Adrenal gland (tissue), 12 donors: ENCODE measurements around the gene TLE3. TPM values are rescaled to one million over a fixed set of nuclear protein-coding genes. Genes with fewer than 3 reads are reported as not detected.
A peak's percentile ranks its signal among the peaks of the same experiment; 100 is the strongest.

ENCODE experiments used
- DNase-seq, 7 donors: peaks; one replicate each; pipeline ENCODE4 v3.0.0-alpha.2; 2019 to 2020
- H3K27ac ChIP-seq, 5 donors: fragments of 200-600 bp; sonication (generic) in 4 of 5; 1 replicate in 3 of 5; 2 replicates in 2 of 5; pipeline versions ENCODE4 v1.5.1 to v1.8.0; 2016 to 2020; ENCODE audit warnings: mild to moderate bottlenecking in 1 of 5
- H3K27me3 ChIP-seq: fragments of 200-600 bp; 2 replicates; pipeline ENCODE4 v1.8.0; 2021
- H3K36me3 ChIP-seq, 2 donors: fragments of 200-600 bp; replicated peaks in 1 of 2; 1 replicate in 1 of 2; 2 replicates in 1 of 2; pipeline versions ENCODE4 v1.5.1 to v1.8.0; 2018 to 2022
- H3K4me1 ChIP-seq, 2 donors: fragments of 200-600 bp; replicated peaks in 1 of 2; 1 replicate in 1 of 2; 2 replicates in 1 of 2; pipeline versions ENCODE4 v1.5.1 to v1.8.0; 2018 to 2021
- H3K4me3 ChIP-seq, 4 donors: fragments of 200-600 bp; sonication (generic) in 3 of 4; one replicate each; pipeline ENCODE4 v1.5.1; 2016 to 2018
- H3K9me3 ChIP-seq, 3 donors: fragments of 200-600 bp; sonication (generic) in 1 of 3; replicated peaks in 1 of 3; 1 replicate in 2 of 3; 2 replicates in 1 of 3; pipeline versions ENCODE4 v1.5.1 to v1.8.0; 2016 to 2021
- POLR2A ChIP-seq, 2 donors: fragments of 450-650 bp; IDR thresholded peaks; one replicate each; pipeline ENCODE4 v1.6.1; 2017; ENCODE audit warnings: antibody characterized with exemption in 2 of 2, mild to moderate bottlenecking in 2 of 2, moderate library complexity in 1 of 2
- WGBS, 4 donors: extraction: QIAGEN DNeasy Blood & Tissue Kit in 2 of 4; methylation state at CpG; one replicate each; pipeline versions ENCODE4 v1.1.5 to v1.1.7; 2013 to 2017; 5-methylcytosine and 5-hydroxymethylcytosine counted together
- intact Hi-C, 2 donors: fragments of 100-400 bp; cut with DNase I; formaldehyde crosslinking; loops; one replicate each; pipeline versions ENCODE4 v1.14.1 to v1.15.0; 2022 to 2023
- polyA plus RNA-seq, 3 donors: library from polyadenylated mRNA; stranded (reverse); fragments of 200-250 nt in 2 of 3; fragments of 350-450 nt in 1 of 3; fragmentation: Illumina TruSeq in 1 of 3; extraction: RNeasy Lipid Tissue Mini Kit (QIAGEN cat#74804) in 1 of 3; gene quantifications; one replicate each; pipeline ENCODE4 v1.2.3, GENCODE V29; 2013 to 2014
- total RNA-seq, 9 donors: library from RNA; depleted of rRNA in 4 of 9; stranded (reverse); fragments of >200 nt in 4 of 9; fragments of 120-200 nt in 1 of 9; fragmentation: NEBNext Ultra II Directional in 1 of 9; extraction: Animal tissue kit (Norgen Biotek cat#: 25700) in 1 of 9; gene quantifications; one replicate each; pipeline versions ENCODE4 v1.1.0 to v1.2.4, GENCODE V29; 2013 to 2023
- TF ChIP-seq, protein P1 (sequence below), 6 experiments: fragments of 450-650 bp in 4 of 6; fragments of 200-600 bp in 2 of 6; sonication (generic) in 1 of 6; IDR thresholded peaks; 1 replicate in 5 of 6; 2 replicates in 1 of 6; pipeline versions ENCODE4 v1.5.1 to v1.8.0; 2016 to 2021; ENCODE audit warnings: antibody characterized with exemption in 6 of 6, mild to moderate bottlenecking in 2 of 6, moderate library complexity in 1 of 6
- donor health status: healthy with polysubstance abuse.
- donor health status: Bipolar disorder and iron deficiency.
- donor health status: DM: yes; HTN: yes; CAD: no.
- donor health status: DM: no; HTN: no; CAD: no.
- donor health status: DM: no; HTN: no; CAD: no.
- donor health status: DM: yes; HTN: yes; CAD: no.

The TLE3 gene
- total and polyA plus RNA-seq, 12 donors: 1.6 to 73.3 (median 28.1) TPM

DNA sequence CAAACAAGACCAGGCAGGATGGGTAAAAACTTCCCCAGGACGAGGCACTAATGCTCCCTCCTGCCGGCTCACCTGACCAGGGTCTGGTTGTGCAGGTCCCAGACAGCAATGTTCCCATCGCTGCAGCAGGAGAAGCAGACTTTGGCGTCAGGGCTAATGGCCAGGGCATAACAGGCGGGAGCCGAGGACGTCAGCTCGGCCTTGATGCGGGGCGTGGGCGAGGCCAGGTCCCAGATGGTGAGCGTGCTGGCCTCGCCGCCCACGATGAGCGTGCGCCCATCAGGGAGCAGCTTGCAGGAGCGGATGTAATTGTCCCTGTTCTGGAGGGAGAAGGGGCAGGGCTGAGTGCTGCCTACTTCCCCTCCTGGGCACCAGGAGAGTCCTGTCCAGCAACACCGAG lies 43.4 kb downstream of the TLE3 start:
- Histone ChIP-seq H3K4me1 (no peaks in the 10 kb centered on the region), H3K27me3 (no peaks in the 10 kb centered on the region), H3K9me3 (no peaks in the 10 kb centered on the region), H3K27ac (no peak overlapping the region), H3K4me3 (no peak overlapping the region), H3K36me3 (peaks cover 0 to 95% of the 10 kb centered on the region in 2 donors)
- TF ChIP-seq, protein P1, sequence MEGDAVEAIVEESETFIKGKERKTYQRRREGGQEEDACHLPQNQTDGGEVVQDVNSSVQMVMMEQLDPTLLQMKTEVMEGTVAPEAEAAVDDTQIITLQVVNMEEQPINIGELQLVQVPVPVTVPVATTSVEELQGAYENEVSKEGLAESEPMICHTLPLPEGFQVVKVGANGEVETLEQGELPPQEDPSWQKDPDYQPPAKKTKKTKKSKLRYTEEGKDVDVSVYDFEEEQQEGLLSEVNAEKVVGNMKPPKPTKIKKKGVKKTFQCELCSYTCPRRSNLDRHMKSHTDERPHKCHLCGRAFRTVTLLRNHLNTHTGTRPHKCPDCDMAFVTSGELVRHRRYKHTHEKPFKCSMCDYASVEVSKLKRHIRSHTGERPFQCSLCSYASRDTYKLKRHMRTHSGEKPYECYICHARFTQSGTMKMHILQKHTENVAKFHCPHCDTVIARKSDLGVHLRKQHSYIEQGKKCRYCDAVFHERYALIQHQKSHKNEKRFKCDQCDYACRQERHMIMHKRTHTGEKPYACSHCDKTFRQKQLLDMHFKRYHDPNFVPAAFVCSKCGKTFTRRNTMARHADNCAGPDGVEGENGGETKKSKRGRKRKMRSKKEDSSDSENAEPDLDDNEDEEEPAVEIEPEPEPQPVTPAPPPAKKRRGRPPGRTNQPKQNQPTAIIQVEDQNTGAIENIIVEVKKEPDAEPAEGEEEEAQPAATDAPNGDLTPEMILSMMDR (IDR thresholded peaks at IDR 0.05): no peak
- TF ChIP-seq POLR2A (IDR thresholded peaks at IDR 0.05): no peak
- intact Hi-C loops: no loop called here
- WGBS, 4 donors: 89 to 92% (median 91%) methylated on average over 16 to 19 of the region's 19 CpGs
- DNase-seq: peak in 1 of 7 donors; percentile 65

DNA sequence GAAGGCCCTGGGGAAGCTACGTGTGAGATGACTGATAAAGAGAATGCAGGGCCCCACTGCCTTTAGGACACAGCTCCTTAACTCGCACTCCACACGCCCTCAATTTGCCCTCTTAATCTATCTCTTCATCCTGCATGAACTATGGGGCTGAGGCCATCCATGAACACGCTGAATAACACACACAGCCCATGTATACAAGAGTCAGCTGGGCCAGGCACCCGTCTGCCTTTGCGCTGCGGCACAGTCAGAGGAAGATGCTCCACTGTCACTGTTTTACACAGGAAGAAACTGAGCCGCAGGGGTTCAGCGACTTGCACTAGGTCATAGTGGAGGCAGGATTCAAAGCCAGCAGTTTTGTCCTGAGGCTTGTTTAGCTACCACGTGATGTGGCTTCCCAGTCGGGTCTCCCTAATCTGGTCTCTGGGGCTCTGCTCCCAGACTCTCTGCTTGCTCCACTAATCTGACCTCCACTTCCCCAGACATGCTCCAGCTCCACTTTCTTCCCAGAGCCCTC lies 43.9 kb downstream of the TLE3 start:
- TF ChIP-seq, protein P1 (IDR thresholded peaks at IDR 0.05): no peak
- no peak for TF ChIP-seq POLR2A (IDR thresholded peaks at IDR 0.05)
- WGBS, 4 donors: 74 to 82% (median 81%) methylated on average over 8 to 11 of the region's 11 CpGs
- Histone ChIP-seq H3K27me3 (no peaks in the 10 kb centered on the region), H3K36me3 (peaks cover 0 to 93% of the 10 kb centered on the region in 2 donors), H3K4me1 (no peaks in the 10 kb centered on the region), H3K4me3 (no peak overlapping the region), H3K9me3 (no peaks in the 10 kb centered on the region), H3K27ac (no peak overlapping the region)
- DNase-seq: no peak
- intact Hi-C loops: no loop called here

DNA sequence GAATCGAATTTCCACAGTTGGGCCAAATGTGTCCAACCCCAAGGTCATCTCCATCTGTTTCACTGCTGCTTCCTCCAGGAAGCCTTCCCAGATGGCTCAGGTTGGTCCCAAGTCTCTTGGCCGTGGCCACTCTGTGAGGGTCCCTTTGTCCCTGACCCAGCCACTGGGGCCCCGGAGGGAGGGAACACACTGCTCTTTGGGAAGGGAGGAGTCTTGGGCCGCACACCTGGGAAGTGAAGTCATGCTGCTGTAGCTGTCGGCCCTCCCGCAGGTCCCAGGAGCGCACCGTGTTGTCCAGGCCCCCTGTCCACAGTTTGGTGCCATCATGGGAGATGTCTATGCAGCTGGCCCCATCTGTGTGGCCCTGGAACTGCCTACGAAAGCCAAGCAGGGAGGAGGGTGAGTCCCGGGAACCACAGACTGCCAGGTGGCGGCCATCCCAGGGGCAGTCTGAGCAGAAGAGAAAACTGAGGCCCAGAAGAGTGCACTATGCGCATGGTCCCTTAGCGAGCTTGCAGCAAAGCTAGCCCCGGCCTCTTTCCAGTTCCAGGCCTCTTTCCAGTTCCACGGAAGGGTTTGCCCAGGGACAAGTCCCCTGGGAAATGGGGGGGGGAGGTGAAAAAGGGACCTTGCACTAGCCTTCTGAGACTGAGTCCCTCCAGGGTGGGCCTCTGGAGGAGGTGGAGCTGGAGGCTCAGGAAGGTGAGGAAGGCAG lies 44.6 kb downstream of the TLE3 start:
- DNase-seq: no peak
- TF ChIP-seq, protein P1 (IDR thresholded peaks at IDR 0.05): no peak
- TF ChIP-seq POLR2A (IDR thresholded peaks at IDR 0.05): no peak
- peaks cover 0 to 87% of the 10 kb centered on the region in 2 donors for H3K36me3 ChIP-seq

DNA sequence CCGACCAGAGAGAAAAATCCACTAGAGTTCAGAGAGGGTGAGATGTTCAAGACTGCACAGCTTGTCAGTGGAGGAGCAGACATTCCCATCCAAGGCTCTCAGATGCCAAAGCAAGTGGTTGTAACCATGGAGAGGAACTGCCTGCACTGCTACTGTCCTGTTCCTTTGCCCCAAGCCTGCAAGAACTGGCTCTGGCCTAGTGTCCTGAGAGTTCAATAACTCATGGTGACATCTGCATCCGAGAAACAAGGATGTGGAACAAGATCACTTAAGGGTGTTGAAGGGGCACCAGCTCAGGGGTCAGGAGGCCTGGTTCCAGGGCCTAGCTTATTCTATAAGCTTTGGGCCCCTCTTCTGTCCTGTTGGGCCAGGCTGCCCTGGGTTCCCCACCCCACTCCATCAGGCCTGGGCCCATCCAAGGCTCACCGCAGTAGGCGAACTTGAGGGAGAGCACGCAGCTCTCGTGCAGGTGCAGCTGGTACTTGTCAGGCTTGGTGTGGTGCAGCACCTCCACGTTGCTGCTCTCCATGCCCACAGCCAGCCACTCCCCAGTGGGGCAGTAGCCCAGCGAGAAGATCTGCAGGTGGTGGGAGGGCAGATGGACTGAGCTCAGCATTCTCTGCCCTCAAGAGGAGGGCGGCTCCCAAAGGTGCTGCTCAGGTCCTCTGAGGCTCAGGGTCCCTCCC lies 45.6 kb downstream of the TLE3 start:
- Histone ChIP-seq H3K4me3 (no peak overlapping the region), H3K27me3 (no peaks in the 10 kb centered on the region), H3K9me3 (no peaks in the 10 kb centered on the region), H3K27ac (no peak overlapping the region), H3K36me3 (peaks cover 0 to 76% of the 10 kb centered on the region in 2 donors), H3K4me1 (no peaks in the 10 kb centered on the region)
- intact Hi-C loops: no loop called here
- no peak for TF ChIP-seq POLR2A (IDR thresholded peaks at IDR 0.05)
- TF ChIP-seq, protein P1 (IDR thresholded peaks at IDR 0.05): no peak
- 87 to 94% (median 91%) methylated on average over 5 to 9 of the region's 9 CpGs for WGBS, 4 donors
- no peak for DNase-seq

More for the DNA sequence above, 44.6 kb downstream of the TLE3 start:
- no peaks in the 10 kb centered on the region for H3K4me1 ChIP-seq
- intact Hi-C loops: no loop called here
- no peak overlapping the region for H3K4me3 ChIP-seq
- H3K27me3 ChIP-seq: no peaks in the 10 kb centered on the region
- WGBS, 4 donors: 78 to 87% (median 84%) methylated on average over 8 to 15 of the region's 15 CpGs
- H3K27ac ChIP-seq: no peak overlapping the region
- H3K9me3 ChIP-seq: no peaks in the 10 kb centered on the region
